HEK293 (cell line): Measurements from ENCODE around the gene SLC5A9.

ENCODE experiments used
- CTCF ChIP-seq: fragments of 450-650 bp; formaldehyde crosslinking; IDR thresholded peaks from 2 replicates; pipeline ENCODE4 v1.5.1; 2016; ENCODE audit warnings: missing biosample characterization, missing genetic modification characterization
- HOXD13 ChIP-seq: sonication (generic); formaldehyde crosslinking; IDR thresholded peaks from 2 replicates; pipeline ENCODE4 v1.8.0; 2022; ENCODE audit warnings: missing genetic modification reagents, borderline replicate concordance
- PRDM1 ChIP-seq: fragments of 450-650 bp; formaldehyde crosslinking; IDR thresholded peaks from 2 replicates; pipeline ENCODE4; 2016; ENCODE audit warnings: missing biosample characterization, missing genetic modification characterization
- REST ChIP-seq: fragments of 450-650 bp; formaldehyde crosslinking; IDR thresholded peaks from 2 replicates; pipeline ENCODE4 v1.5.1; 2016; ENCODE audit warnings: missing biosample characterization, missing genetic modification characterization
- ZNF473 ChIP-seq: fragments of 450-650 bp; formaldehyde crosslinking; IDR thresholded peaks from 2 replicates; pipeline ENCODE4 v1.5.1; 2017; ENCODE audit warnings: missing biosample characterization, missing genetic modification characterization
- ZNF513 ChIP-seq: fragments of 450-650 bp; IDR thresholded peaks from 2 replicates; pipeline ENCODE4 v1.5.1; 2018; ENCODE audit warnings: missing biosample characterization, missing genetic modification characterization
- ZNF747 ChIP-seq: fragments of 450-650 bp; formaldehyde crosslinking; IDR thresholded peaks from 2 replicates; pipeline ENCODE4 v1.5.1; 2016; ENCODE audit warnings: missing biosample characterization, missing genetic modification characterization

GRCh38 chr1:48261881-48262400 is 39.4 kb downstream of the SLC5A9 start:
- no peak for TF ChIP-seq CTCF (tag by site-specific recombination)
- no peak for TF ChIP-seq ZNF473 (tag by site-specific recombination)
- TF ChIP-seq ZNF513: no peak
- TF ChIP-seq HOXD13 (CRISPR knock-in tag): no peak
- TF ChIP-seq REST (tag by site-specific recombination): no peak
- TF ChIP-seq ZNF747: no peak
- TF ChIP-seq PRDM1 (tag by site-specific recombination): no peak
